GM12878 (cell line): ENCODE data around the gene NPC2. TPM values are rescaled to one million over a fixed set of nuclear protein-coding genes. Genes with fewer than 3 reads are reported as not detected.

Source experiments
- ATAC-seq: fragments of 200-7000 bp; cut with Tn5 transposase; 3 replicates; pipeline ENCODE4 v1.9.1; 2020; ENCODE audit warnings: mild to moderate bottlenecking, moderate library complexity
- BruUV-seq: library from RNA; stranded (reverse); fragments of 400-500 nt; replicated peaks from 2 replicates; lab custom pipeline; 2021; lab: Mats Ljungman, UMichigan
- CTCF ChIA-PET: fragments of 300-600 bp; sonication (Branson Sonifier 250); formaldehyde crosslinking; extraction: SDS; loops from one replicate; lab custom pipeline; 2021; ENCODE audit warnings: inconsistent platforms; lab: Yijun Ruan, JAX
- POLR2A ChIA-PET: fragments of 350-600 bp; formaldehyde crosslinking; extraction: SDS; loops from one replicate; lab custom pipeline; 2021; ENCODE audit warnings: inconsistent platforms; lab: Charles Lee
- RAD21 ChIA-PET: fragments of 300-600 bp; sonication (Branson Sonifier 250); formaldehyde crosslinking; loops from one replicate; lab custom pipeline; 2023; ENCODE audit warnings: antibody characterized with exemption; ENCODE audit not compliant: unreplicated experiment; lab: Charles Lee
- SMC1A ChIA-PET: fragments of 300-600 bp; sonication (Branson Sonifier 250); formaldehyde crosslinking; loops from one replicate; lab custom pipeline; 2023; ENCODE audit not compliant: unreplicated experiment, uncharacterized antibody; lab: Charles Lee
- DNase-seq: peaks from one replicate; pipeline ENCODE4 v3.0.0-alpha.2; 2011; ENCODE audit warnings: low read depth, low spot score
- FAIRE-seq: peaks from 3 replicates; lab custom pipeline; 2011; peaks lifted over from hg19 to GRCh38; lab: Jason Lieb, UNC
- H2AFZ ChIP-seq: 2 replicates; pipeline ENCODE4 v1.6.0; 2011; ENCODE audit warnings: low read depth, low read length, control low read depth; ENCODE audit not compliant: control insufficient read depth
- H3K27ac ChIP-seq: 2 replicates; pipeline ENCODE4 v1.5.1; 2011; ENCODE audit warnings: control low read depth; ENCODE audit not compliant: control insufficient read depth, insufficient read depth
- H3K27me3 ChIP-seq, 2 experiments: replicated peaks in 1 of 2; 2 replicates each; pipeline versions ENCODE4 v1.6.0 to v1.6.1; 2011; ENCODE audit warnings: low read length in 1 of 2; ENCODE audit not compliant: control insufficient read depth in 2 of 2, insufficient read depth in 2 of 2
- H3K36me3 ChIP-seq, 2 experiments: 2 replicates each; pipeline ENCODE4 v1.5.1; 2011; ENCODE audit warnings: low read length in 1 of 2; ENCODE audit not compliant: control insufficient read depth in 2 of 2, insufficient read depth in 2 of 2
- H3K4me1 ChIP-seq: 2 replicates; pipeline ENCODE4 v1.6.1; 2011; ENCODE audit warnings: mild to moderate bottlenecking, low read length, moderate library complexity, mixed read lengths; ENCODE audit not compliant: control insufficient read depth, insufficient read depth
- H3K4me2 ChIP-seq: 2 replicates; pipeline ENCODE4 v1.6.0; 2011; ENCODE audit warnings: control low read depth; ENCODE audit not compliant: control insufficient read depth, insufficient read depth
- H3K4me3 ChIP-seq: fragments of 200-600 bp; sonication (generic); 2 replicates; pipeline ENCODE4 v1.5.1; 2016
- H3K79me2 ChIP-seq: 2 replicates; pipeline ENCODE4 v1.6.0; 2011; ENCODE audit warnings: low read length; ENCODE audit not compliant: control insufficient read depth, insufficient read depth
- H3K9ac ChIP-seq: 2 replicates; pipeline ENCODE4 v1.8.0; 2011; ENCODE audit warnings: low read length, control low read depth, mixed read lengths; ENCODE audit not compliant: control insufficient read depth, insufficient read depth
- H3K9me3 ChIP-seq: replicated peaks from 3 replicates; pipeline ENCODE4 v1.5.1; 2011; ENCODE audit warnings: mild to moderate bottlenecking, low read length; ENCODE audit not compliant: control insufficient read depth, insufficient read depth
- H4K20me1 ChIP-seq: 2 replicates; pipeline ENCODE4 v1.6.0; 2011; ENCODE audit not compliant: control insufficient read depth, insufficient read depth
- HDGF ChIP-seq: fragments of 450-650 bp; IDR thresholded peaks from 2 replicates; pipeline ENCODE4 v1.6.1; 2016; ENCODE audit warnings: antibody characterized with exemption
- NBN ChIP-seq: fragments of 450-650 bp; IDR thresholded peaks from 2 replicates; pipeline ENCODE4 v1.6.1; 2016
- SMAD5 ChIP-seq: IDR thresholded peaks from 2 replicates; pipeline ENCODE4 v1.6.1; 2016; ENCODE audit warnings: antibody characterized with exemption, low read depth
- STAT3 ChIP-seq: IDR thresholded peaks from 2 replicates; pipeline ENCODE4 v1.6.1; 2011; ENCODE audit warnings: low read depth, low read length, improper control_type of control experiment
- ZZZ3 ChIP-seq: IDR thresholded peaks from 2 replicates; pipeline ENCODE4 v1.6.1; 2011; ENCODE audit warnings: low read depth; ENCODE audit not compliant: control insufficient read depth, insufficient read length
- WGBS: methylation state at CpG from one replicate; pipeline ENCODE4 v1.1.6; 2016; ENCODE audit warnings: low lambda C conversion rate; ENCODE audit not compliant: insufficient replicate concordance, insufficient coverage; ENCODE audit errors: missing lambda C conversion rate; 5-methylcytosine and 5-hydroxymethylcytosine counted together
- in situ Hi-C: fragments of 300-500 bp; cut with MboI; formaldehyde crosslinking; loops from 9 replicates; pipeline ENCODE4 v1.14.3; 2018; ENCODE audit warnings: mixed read lengths
- intact Hi-C: fragments of 100-400 bp; cut with micrococcal nuclease; formaldehyde crosslinking; loops from one replicate; pipeline ENCODE4 v1.14.2; 2022; ENCODE audit not compliant: unreplicated experiment
- polyA plus RNA-seq, 11 experiments: library from polyadenylated mRNA; depleted of rRNA in 4 of 11; unstranded in 6 of 11; stranded (reverse) in 5 of 11; fragments of >200 nt; fragmentation: Nextera tagmentation in 4 of 11; fragmentation: Illumina TruSeq in 1 of 11; extraction: Ambion mirVana in 4 of 11; extraction: Trizol in 1 of 11; gene quantifications; 1 replicate in 1 of 11; 2 replicates in 10 of 11; pipeline versions ENCODE4 v1.2.1 to v1.2.3, GENCODE V29; 2011 to 2016; ENCODE audit warnings: inconsistent platforms in 2 of 11, missing spikeins in 2 of 11, low read depth in 1 of 11
- total RNA-seq, 4 experiments: library from RNA; depleted of rRNA in 3 of 4; stranded (reverse); fragments of >200 nt in 3 of 4; fragmentation: Illumina TruSeq in 1 of 4; extraction: Trizol in 1 of 4; gene quantifications; 2 replicates each; pipeline versions ENCODE4 v1.2.1 to v1.2.3, GENCODE V29; 2013 to 2021
- TF ChIP-seq, protein P1 (sequence below): fragments of 450-650 bp; IDR thresholded peaks from 2 replicates; pipeline ENCODE4 v1.6.1; 2018; ENCODE audit warnings: borderline replicate concordance, mild to moderate bottlenecking; ENCODE audit not compliant: partially characterized antibody
- TF ChIP-seq, protein P2 (sequence below), 3 experiments: IDR thresholded peaks in 2 of 3; conservative IDR thresholded peaks in 1 of 3; 2 replicates each; pipeline ENCODE4 v1.5.1; 2011; ENCODE audit warnings: low read depth in 3 of 3, low read length in 3 of 3, mild to moderate bottlenecking in 3 of 3, control low read depth in 2 of 3, moderate library complexity in 2 of 3, inconsistent platforms in 1 of 3, mixed read lengths in 1 of 3; ENCODE audit not compliant: control insufficient read depth in 2 of 3, insufficient read depth in 1 of 3; ENCODE audit errors: extremely low read depth in 1 of 3

The NPC2 gene
- total and polyA plus RNA-seq, 10 of the 15 experiments (the other 5 are each of a cell fraction or from before 2014, with no cell fraction given) = 29.5 to 109 (median 59.1) TPM

DNA sequence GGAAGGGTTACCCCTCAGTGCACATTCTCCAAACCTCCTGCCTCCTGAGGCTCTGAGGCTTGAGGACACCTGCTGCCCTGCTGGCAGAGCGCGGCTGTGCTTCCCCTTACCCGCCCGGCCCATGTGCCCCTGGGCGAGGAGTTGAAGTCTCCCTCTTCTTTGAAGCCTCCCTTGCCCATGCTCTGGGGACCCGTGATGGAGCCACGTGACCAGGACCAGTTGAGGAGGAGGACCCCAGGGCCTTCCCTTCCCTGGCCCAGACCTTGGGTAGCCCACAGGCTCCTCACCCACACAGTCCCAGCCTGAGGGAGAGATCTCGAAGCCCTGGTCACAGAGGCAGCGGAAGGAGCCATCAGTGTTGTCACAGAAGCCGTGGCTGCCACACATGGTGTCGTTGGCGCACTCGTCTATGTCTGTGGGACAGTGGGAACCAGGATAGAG is 13.3 kb upstream of the NPC2 start:
- Histone ChIP-seq H3K4me2 (no peak overlapping the region), H3K9ac (no peak overlapping the region), H3K4me1 (no peaks in the 10 kb centered on the region), H4K20me1 (no peaks in the 10 kb centered on the region), H3K79me2 (no peaks in the 10 kb centered on the region), H3K4me3 (no peak overlapping the region), H3K27ac (no peak overlapping the region), H3K27me3 (no peaks in the 10 kb centered on the region; a peak in 1 of 4 replicates), H3K36me3 (no peaks in the 10 kb centered on the region), H3K9me3 (no peaks in the 10 kb centered on the region), H2AFZ (no peak overlapping the region)
- SMC1A ChIA-PET = no interaction called here
- TF ChIP-seq, protein P1, sequence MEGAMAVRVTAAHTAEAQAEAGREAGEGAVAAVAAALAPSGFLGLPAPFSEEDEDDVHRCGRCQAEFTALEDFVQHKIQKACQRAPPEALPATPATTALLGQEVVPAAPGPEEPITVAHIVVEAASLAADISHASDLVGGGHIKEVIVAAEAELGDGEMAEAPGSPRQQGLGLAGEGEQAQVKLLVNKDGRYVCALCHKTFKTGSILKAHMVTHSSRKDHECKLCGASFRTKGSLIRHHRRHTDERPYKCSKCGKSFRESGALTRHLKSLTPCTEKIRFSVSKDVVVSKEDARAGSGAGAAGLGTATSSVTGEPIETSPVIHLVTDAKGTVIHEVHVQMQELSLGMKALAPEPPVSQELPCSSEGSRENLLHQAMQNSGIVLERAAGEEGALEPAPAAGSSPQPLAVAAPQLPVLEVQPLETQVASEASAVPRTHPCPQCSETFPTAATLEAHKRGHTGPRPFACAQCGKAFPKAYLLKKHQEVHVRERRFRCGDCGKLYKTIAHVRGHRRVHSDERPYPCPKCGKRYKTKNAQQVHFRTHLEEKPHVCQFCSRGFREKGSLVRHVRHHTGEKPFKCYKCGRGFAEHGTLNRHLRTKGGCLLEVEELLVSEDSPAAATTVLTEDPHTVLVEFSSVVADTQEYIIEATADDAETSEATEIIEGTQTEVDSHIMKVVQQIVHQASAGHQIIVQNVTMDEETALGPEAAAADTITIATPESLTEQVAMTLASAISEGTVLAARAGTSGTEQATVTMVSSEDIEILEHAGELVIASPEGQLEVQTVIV = no peak
- TF ChIP-seq, protein P2, sequence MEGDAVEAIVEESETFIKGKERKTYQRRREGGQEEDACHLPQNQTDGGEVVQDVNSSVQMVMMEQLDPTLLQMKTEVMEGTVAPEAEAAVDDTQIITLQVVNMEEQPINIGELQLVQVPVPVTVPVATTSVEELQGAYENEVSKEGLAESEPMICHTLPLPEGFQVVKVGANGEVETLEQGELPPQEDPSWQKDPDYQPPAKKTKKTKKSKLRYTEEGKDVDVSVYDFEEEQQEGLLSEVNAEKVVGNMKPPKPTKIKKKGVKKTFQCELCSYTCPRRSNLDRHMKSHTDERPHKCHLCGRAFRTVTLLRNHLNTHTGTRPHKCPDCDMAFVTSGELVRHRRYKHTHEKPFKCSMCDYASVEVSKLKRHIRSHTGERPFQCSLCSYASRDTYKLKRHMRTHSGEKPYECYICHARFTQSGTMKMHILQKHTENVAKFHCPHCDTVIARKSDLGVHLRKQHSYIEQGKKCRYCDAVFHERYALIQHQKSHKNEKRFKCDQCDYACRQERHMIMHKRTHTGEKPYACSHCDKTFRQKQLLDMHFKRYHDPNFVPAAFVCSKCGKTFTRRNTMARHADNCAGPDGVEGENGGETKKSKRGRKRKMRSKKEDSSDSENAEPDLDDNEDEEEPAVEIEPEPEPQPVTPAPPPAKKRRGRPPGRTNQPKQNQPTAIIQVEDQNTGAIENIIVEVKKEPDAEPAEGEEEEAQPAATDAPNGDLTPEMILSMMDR (IDR thresholded peaks at IDR 0.05 in 2 of 3, conservative IDR thresholded peaks at IDR 0.05 in 1 of 3; ENCODE audit: control insufficient read depth in 2 of 3, extremely low read depth in 1 of 3, insufficient read depth in 1 of 3, low read depth in 3 of 3, low read length in 3 of 3) = no peak
- TF ChIP-seq ZZZ3 = no peak
- TF ChIP-seq HDGF = no peak
- no peak for TF ChIP-seq STAT3
- no peak for TF ChIP-seq NBN
- no peak for TF ChIP-seq SMAD5
- in situ Hi-C loops (no loop called here), intact Hi-C loops (no loop called here)
- DNase-seq (no peak), FAIRE-seq (no peak), ATAC-seq (no peak)
- CTCF ChIA-PET = no interaction called here
- BruUV-seq = no TSS peak
- POLR2A ChIA-PET = no interaction called here
- RAD21 ChIA-PET = no interaction called here
- 29% methylated on average over 13 of the region's 13 CpGs for WGBS
